GM13976 (cell line): ENCODE results near the gene DCBLD2.

ENCODE experiments used
- DNase-seq: peaks from one replicate; pipeline ENCODE4 v3.0.0; 2012; ENCODE audit warnings: low spot score
- in situ Hi-C: fragments of 300-500 bp; cut with MboI; formaldehyde crosslinking; loops from one replicate; pipeline ENCODE4 v1.12.0; 2022; ENCODE audit warnings: low sequenced_read_pairs, mixed read lengths, inconsistent platforms; ENCODE audit not compliant: unreplicated experiment
- TF ChIP-seq, protein P1 (sequence below): IDR thresholded peaks from 2 replicates; pipeline ENCODE4 v1.5.1; 2012; ENCODE audit warnings: borderline replicate concordance, mild to moderate bottlenecking; ENCODE audit not compliant: insufficient read depth; ENCODE audit errors: extremely low read depth, missing control alignments, control extremely low read depth

Gene DCBLD2

DNA sequence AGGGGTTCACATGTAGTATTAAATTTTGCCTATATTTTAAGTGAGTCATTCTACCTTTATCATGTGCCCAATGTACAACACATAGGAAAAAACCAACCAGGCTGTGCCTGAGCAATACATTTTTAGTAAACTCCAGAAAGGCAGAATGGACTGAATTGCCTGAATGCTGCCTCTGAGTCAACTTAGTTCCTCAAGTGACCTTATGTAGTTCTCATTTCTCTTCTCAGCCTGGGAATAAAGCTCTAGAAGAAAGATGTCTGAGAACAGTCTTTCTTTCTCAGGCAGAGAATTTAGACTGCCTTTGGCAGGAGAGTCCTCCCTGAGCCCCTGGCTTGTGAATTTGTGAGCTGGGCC is 125.4 kb downstream of the DCBLD2 start:
- in situ Hi-C loops, result no loop called here

DNA sequence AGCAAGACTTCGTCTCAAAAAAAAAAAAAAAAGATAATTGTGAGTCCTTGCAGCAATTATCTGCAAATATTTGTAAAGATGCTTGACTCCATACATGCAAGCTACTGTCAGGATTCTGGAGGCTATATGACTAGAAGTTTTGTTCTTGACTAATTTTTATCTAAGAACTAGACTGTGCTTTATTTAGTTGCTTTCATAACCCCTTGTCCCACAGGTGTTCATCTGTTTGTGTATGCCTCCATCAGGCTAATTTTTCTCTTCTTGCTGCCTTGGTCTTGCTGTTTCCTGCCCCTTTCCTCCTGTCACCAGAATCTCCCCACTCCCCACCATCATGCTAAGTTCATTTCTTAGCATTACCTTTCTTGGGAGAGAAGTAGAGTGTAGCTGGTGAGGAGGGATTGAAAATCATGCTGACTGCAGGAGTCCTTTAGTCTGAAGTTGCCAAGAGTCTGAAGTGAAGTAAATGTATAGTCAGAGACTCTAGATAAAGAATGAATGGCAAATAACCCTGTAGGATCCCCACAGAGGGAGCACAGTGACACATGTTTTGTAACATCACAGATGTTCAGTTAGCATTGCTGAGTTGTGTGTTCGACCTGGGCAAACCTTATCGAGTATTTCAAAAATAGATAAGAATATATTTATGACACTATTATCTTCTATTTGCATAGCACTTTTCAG is 125.9 kb downstream of the DCBLD2 start:
- in situ Hi-C loops, result no loop called here
- no peak for DNase-seq
- TF ChIP-seq, protein P1, sequence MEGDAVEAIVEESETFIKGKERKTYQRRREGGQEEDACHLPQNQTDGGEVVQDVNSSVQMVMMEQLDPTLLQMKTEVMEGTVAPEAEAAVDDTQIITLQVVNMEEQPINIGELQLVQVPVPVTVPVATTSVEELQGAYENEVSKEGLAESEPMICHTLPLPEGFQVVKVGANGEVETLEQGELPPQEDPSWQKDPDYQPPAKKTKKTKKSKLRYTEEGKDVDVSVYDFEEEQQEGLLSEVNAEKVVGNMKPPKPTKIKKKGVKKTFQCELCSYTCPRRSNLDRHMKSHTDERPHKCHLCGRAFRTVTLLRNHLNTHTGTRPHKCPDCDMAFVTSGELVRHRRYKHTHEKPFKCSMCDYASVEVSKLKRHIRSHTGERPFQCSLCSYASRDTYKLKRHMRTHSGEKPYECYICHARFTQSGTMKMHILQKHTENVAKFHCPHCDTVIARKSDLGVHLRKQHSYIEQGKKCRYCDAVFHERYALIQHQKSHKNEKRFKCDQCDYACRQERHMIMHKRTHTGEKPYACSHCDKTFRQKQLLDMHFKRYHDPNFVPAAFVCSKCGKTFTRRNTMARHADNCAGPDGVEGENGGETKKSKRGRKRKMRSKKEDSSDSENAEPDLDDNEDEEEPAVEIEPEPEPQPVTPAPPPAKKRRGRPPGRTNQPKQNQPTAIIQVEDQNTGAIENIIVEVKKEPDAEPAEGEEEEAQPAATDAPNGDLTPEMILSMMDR, result no peak

More for the DNA sequence above, 125.4 kb downstream of the DCBLD2 start:
- DNase-seq, result no peak
- TF ChIP-seq, protein P1, result no peak

DNA sequence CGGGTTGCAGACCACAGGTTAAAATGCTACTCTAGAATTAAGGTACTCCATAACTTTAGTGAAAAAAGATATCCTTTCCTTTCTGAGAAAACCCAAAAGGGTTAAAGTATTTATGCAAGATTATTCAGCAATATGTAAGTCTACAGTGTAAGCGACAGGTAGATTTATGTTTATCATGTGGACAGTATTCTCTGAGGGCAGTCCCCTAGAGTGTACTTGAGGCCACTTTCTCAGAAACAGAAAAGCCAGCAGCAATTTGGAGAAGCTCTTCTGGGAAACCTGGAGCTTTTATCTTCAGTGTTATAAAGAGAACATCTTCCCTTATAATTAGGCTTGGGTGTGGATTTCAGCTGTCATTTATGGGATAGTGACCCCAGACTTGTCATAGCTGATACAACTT is 129.5 kb downstream of the DCBLD2 start:
- no peak for DNase-seq
- in situ Hi-C loops, result no loop called here
- TF ChIP-seq, protein P1, result no peak

DNA sequence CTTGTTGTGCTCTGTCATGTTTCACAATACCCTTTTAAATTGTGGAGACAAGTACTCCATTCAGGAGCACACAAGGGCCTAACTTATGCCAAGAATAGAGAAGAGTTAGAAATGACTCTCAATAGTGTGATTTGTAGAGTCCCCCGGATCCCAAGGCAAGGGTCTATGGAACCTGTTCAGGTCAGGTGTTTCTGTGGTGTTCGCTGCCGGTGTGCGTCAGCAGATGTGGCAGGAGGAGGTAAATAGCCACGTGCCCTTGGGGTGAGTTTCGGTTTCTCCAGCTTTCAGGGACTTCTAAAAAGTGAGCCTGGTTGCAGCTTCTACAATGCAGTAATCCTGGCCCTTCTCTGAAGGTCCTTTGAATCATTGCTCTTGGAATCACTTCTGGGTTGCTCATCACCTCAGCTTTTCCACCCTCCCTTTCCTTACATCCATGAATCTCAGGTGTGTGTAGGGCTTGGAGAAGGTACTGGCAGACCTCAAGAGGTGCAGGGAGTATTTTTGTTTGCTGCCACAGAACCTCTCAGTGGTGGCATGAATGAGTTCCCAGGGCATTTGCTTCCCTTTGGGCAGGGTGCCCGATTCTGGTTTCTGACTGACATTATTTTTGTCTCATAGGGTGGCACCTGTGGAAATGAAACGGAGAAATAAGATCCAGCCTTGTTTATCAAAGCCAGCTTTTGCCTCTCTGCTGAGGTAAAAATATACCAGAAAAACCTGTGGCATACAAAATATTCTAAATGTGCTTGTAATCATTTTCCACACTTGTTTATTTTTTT is 131.0 kb downstream of the DCBLD2 start:
- in situ Hi-C loops, result no loop called here
- DNase-seq, result no peak
- TF ChIP-seq, protein P1, result no peak

DNA sequence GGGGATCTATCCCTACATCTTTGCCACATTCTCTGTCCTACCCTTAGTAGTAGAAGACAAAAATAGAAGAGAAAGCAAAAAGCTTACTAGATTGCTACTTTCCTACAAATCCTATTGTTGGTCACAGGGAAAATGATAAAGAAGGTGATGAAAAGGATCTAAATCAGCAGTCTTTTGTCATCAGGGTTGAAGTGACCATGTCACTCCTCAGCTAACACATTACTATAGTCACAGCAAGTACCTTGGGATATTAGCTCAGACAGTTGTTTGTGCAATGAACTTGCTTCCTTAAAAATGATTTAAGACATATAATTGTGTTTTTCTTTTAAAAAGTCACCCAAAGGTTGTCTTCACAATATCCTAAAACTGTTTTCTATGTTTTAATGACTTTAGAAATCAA is 132.0 kb downstream of the DCBLD2 start:
- TF ChIP-seq, protein P1, result no peak
- no peak for DNase-seq
- in situ Hi-C loops, result no loop called here

DNA sequence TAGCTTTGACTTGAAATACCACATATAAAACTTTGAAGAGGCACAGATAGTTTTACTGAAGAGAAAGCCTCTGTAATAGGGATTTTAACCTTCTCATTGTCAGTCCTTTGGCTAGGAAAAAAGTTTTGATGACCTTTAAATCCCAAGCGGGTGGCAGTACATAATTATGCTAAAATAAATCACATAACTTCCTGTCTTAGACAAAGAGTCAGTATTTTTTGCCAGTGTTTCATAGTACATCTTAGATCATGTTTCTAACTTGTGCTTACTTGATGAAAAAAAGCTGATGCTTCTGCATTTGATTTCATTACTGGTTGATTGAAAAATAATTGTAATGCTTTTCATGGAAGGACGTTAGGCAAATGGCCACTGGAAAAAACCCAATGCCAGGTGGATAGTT is 132.5 kb downstream of the DCBLD2 start:
- DNase-seq, result no peak
- TF ChIP-seq, protein P1, result no peak
- in situ Hi-C loops, result no loop called here
